ENCODE data around the gene CENPF.
"Not testable (repeated sequence)": the region's sequence is repeated elsewhere in the genome, so short reads cannot be mapped to it uniquely, and the experiment has no call there.

DNA sequence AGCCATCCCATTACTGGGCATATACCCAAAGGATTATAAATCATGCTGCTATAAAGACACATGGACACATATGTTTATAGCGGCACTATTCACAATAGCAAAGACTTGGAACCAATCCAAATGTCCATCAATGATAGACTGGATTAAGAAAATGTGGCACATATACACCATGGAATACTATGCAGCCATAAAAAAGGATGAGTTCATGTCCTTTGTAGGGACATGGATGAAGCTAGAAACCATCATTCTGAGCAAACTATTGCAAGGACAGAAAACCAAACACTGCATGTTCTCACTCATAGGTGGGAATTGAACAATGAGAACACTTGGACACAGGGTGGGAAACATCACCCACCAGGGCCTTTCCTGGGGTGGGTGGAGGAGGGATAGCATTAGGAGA lies 72.5 kb downstream of the CENPF start:
- not testable (repeated sequence) for TF ChIP-seq CTCF (IDR thresholded peaks at IDR 0.05; ENCODE audit: borderline replicate concordance, extremely low read depth, low read length, poor library complexity, severe bottlenecking); EZH2 (IDR thresholded peaks at IDR 0.05; ENCODE audit: borderline replicate concordance, low read depth, low read length, severe bottlenecking)
